Measurements from ENCODE around the gene CNKSR3. TPM values are rescaled to one million over a fixed set of nuclear protein-coding genes. Genes with fewer than 3 reads are reported as not detected.
"Not testable (repeated sequence)": the region's sequence is repeated elsewhere in the genome, so short reads cannot be mapped to it uniquely, and the experiment has no call there.

Gene CNKSR3
- total RNA-seq, 1 experiment from 2014 or later: 2.2 TPM

- in situ Hi-C loops (cut with HindIII; ENCODE audit: low sequenced_read_pairs): no loop called here
- no peak for DNase-seq (ENCODE audit: low spot score)
These were observed 21.9 kb upstream of the CNKSR3 start for GRCh38 chr6:154532426-154532825.

GRCh38 chr6:154529957-154530356 lies 19.5 kb upstream of the CNKSR3 start:
- in situ Hi-C loops (cut with HindIII; ENCODE audit: low sequenced_read_pairs): no loop called here
- no peak for DNase-seq (ENCODE audit: low spot score)

- DNase-seq (ENCODE audit: low spot score): no peak
- in situ Hi-C loops (cut with HindIII; ENCODE audit: low sequenced_read_pairs): no loop called here
These were observed 17.9 kb upstream of the CNKSR3 start for GRCh38 chr6:154528310-154528915.

GRCh38 chr6:154526996-154527395 lies 16.5 kb upstream of the CNKSR3 start:
- in situ Hi-C loops (cut with HindIII; ENCODE audit: low sequenced_read_pairs): no loop called here
- DNase-seq (ENCODE audit: low spot score): no peak

- DNase-seq (ENCODE audit: low spot score): no peak
- in situ Hi-C loops (cut with HindIII; ENCODE audit: low sequenced_read_pairs): no loop called here
These were observed 12.1 kb upstream of the CNKSR3 start for GRCh38 chr6:154522576-154522975.

GRCh38 chr6:154521412-154521811 lies 10.9 kb upstream of the CNKSR3 start:
- no peak for DNase-seq (ENCODE audit: low spot score)
- in situ Hi-C loops (cut with HindIII; ENCODE audit: low sequenced_read_pairs): no loop called here

DNA sequence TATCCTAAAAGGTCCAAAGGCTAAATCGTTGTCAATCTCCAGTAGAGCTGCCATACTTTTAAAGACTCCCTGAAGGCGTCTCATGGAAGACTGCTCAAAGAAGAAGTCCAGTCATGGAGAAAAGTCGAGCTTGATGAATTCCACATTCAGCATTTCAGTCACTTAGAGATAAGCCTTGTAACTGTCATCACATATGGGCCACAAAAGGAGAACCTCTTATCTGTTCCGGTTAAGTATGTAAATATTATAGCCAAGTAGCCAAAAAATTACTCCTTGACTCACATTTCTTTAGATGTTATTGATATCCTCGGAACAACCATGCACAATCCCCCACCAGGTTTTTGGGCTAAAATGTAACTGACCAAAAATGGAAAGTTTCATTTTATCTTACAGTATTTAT lies 9.8 kb upstream of the CNKSR3 start:
- in situ Hi-C loops (cut with HindIII; ENCODE audit: low sequenced_read_pairs): no loop called here
- no peak for DNase-seq (ENCODE audit: low spot score)

DNA sequence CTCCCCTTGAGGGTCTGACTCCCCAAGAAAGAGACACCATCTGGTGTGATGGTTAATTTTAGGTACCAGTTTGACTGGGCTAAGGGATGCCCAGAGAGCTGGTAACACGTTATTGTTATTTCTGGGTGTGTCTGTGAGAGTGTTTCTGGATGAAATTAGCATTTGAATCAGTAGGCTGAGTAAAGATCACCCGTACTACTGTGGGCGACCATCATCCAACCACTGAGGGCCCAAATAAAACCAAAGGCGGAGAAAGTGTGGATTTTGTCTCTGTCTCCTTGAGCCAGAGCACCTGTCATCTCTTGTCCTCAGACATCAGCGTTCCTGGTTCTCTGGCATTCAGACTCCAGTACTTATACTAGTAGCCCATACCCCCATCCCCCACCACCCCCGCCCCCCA lies 7.9 kb upstream of the CNKSR3 start:
- in situ Hi-C loops (cut with HindIII; ENCODE audit: low sequenced_read_pairs): no loop called here
- DNase-seq (ENCODE audit: low spot score): no peak

- no peak for DNase-seq (ENCODE audit: low spot score)
- in situ Hi-C loops (cut with HindIII; ENCODE audit: low sequenced_read_pairs): no loop called here
These were observed 5.8 kb upstream of the CNKSR3 start for GRCh38 chr6:154516276-154516675.

DNA sequence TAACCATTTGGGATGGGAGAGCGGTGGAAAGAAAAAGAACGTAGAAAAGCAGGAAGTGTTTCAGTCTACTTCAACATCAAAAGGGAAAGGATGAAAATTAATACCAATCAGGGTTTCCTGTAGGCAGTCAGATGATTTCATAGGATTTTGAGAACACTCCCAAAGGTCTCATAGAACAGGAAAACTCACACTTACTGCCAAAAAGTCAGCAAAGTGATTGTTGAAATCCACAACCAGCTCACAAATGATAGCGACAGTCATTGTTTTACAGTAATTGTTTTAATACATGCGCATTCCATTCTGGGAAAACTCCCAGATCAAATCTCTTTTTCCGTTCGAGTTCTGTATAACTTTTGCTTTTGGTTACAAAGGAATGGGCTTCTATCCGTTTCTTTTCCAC lies 5.3 kb upstream of the CNKSR3 start:
- in situ Hi-C loops (cut with HindIII; ENCODE audit: low sequenced_read_pairs): no loop called here
- no peak for DNase-seq (ENCODE audit: low spot score)

DNA sequence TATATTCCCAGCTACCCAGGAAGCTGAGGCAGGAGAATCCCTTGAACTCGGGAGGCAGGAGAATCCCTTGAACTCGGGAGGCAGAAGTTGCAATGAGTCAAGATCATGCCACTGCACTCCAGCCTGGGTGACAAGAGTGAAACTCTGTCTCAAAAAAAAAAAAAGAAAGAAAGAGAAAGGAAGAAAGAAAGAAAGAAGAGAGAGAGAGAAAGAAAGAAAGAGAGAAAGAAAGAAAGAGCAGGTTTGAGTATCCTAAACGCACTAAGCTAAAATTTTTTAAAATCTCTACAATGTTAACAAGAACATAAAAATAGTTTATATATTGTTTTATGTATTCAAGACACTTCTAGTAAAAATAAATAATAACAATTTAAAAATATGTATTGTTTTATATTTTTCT lies 4.6 kb upstream of the CNKSR3 start:
- DNase-seq (ENCODE audit: low spot score); in situ Hi-C loops (cut with HindIII; ENCODE audit: low sequenced_read_pairs): not testable (repeated sequence)

DNA sequence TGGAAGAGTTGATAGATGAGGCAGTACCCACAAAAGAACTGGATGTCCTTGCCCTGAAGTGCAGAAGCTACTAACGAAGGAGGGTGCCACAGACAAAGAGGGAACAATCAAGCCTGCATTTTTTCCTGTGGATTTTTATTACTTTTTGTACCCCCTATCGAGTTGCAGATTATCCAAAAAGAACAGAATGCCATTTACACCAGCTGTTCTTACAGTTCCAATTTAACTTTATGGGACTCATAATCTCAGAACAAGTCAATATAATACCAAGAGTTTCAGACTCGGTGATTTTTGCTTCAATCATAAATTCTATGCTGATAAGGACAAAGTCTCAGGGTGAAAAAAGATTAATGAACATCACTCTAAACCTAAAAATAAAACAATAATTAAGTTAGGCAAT lies 4.0 kb upstream of the CNKSR3 start:
- DNase-seq (ENCODE audit: low spot score): no peak
- in situ Hi-C loops (cut with HindIII; ENCODE audit: low sequenced_read_pairs): no loop called here

- in situ Hi-C loops (cut with HindIII; ENCODE audit: low sequenced_read_pairs): no loop called here
- no peak for DNase-seq (ENCODE audit: low spot score)
These were observed 3.3 kb upstream of the CNKSR3 start for GRCh38 chr6:154513601-154514320.

- in situ Hi-C loops (cut with HindIII; ENCODE audit: low sequenced_read_pairs): no loop called here
- no peak for DNase-seq (ENCODE audit: low spot score)
These were observed 1.7 kb upstream of the CNKSR3 start for GRCh38 chr6:154512201-154512600.

GRCh38 chr6:154511791-154512190 lies 1.3 kb upstream of the CNKSR3 start:
- in situ Hi-C loops (cut with HindIII; ENCODE audit: low sequenced_read_pairs): no loop called here

GRCh38 chr6:154509421-154510143 lies 903 bp downstream of the CNKSR3 start:
- in situ Hi-C loops (cut with HindIII; ENCODE audit: low sequenced_read_pairs): no loop called here
- DNase-seq (ENCODE audit: low spot score): no peak

More at GRCh38 chr6:154511791-154512190, 1.3 kb upstream of the CNKSR3 start:
- DNase-seq (ENCODE audit: low spot score): no peak

DNA sequence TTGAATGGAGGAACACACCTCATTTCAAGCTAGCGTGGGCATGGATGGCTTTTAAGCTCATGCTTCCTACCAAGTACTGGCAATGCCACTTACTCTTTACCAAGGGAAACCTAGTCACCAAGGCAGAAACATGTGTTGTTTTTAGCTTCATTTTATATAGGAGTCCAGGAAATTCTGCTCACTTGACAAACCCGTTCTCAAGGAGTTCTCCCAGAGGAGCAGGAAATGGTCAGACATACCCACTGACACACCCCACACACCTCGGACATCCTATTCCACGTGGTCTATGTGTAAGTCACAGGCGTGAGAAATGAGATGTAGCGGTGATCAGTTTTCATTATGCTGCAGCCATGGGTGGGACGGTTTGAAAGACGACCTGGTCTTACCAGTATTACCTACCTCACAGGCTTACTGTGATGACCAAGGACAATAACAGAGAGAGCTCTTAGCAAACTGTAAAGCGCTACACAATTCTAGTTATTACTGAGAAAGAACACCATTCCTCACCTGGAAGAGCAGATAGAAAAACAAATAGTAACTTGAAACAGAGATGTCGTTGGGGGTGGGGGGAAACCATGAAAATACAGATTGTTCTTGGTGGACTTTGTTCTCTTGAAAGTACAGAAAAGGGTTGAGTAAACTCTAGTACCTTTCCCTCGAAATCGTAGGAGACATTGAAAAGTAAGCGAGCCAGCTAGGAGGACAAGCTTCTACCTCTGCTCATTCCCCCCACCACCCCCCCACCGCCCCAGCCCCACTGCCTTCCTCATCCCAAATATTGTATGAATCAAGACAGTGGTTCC lies 1.7 kb downstream of the CNKSR3 start:
- no peak for DNase-seq (ENCODE audit: low spot score)
- in situ Hi-C loops (cut with HindIII; ENCODE audit: low sequenced_read_pairs): no loop called here

- in situ Hi-C loops (cut with HindIII; ENCODE audit: low sequenced_read_pairs): no loop called here
- no peak for DNase-seq (ENCODE audit: low spot score)
These were observed 3.2 kb downstream of the CNKSR3 start for GRCh38 chr6:154506991-154507898.

- in situ Hi-C loops (cut with HindIII; ENCODE audit: low sequenced_read_pairs): no loop called here
- DNase-seq (ENCODE audit: low spot score): no peak
These were observed 3.9 kb downstream of the CNKSR3 start for GRCh38 chr6:154506582-154506981.

All from G401 (cell line).